ENCODE measurements around the gene VAV2.

DNA sequence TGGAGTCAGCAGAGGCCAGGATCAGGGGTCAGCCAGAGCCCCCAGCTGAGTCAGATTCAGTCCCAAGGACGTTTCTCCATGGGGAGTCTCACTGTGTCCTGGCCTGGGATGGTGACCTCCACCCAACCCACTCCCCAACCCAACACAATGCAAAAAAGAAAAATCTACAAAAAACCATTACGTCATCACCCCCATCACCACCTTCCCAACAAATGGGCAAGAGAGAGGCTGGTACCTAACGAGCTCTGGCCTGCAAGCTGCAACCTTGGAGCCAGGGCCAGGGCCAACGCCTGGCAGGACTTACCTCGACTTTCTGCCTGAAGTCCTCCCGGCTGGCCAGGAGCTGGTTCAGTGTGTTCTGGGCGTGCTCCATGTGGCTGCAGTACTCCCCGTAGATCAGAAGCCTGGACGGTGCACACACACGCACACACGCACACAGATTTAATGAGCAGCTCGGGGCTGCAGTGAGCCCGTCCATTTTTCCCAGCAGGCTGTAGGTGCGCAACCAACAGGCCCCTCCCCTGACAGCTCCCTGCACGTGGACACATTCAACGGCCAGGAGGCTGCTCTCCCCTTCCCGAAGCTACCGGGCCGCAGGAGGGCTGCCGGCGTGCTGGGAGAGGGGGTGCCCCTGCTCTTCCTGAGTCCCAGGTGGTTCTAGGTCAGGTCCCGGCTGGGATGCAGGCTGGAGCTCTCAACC, 194.6 kb downstream of the VAV2 start:
- no peak for TF ChIP-seq MAZ (CRISPR knock-in tag; conservative IDR thresholded peaks at IDR 0.05 in 1 of 2, IDR thresholded peaks at IDR 0.05 in 1 of 2)
- TF ChIP-seq, protein P1, sequence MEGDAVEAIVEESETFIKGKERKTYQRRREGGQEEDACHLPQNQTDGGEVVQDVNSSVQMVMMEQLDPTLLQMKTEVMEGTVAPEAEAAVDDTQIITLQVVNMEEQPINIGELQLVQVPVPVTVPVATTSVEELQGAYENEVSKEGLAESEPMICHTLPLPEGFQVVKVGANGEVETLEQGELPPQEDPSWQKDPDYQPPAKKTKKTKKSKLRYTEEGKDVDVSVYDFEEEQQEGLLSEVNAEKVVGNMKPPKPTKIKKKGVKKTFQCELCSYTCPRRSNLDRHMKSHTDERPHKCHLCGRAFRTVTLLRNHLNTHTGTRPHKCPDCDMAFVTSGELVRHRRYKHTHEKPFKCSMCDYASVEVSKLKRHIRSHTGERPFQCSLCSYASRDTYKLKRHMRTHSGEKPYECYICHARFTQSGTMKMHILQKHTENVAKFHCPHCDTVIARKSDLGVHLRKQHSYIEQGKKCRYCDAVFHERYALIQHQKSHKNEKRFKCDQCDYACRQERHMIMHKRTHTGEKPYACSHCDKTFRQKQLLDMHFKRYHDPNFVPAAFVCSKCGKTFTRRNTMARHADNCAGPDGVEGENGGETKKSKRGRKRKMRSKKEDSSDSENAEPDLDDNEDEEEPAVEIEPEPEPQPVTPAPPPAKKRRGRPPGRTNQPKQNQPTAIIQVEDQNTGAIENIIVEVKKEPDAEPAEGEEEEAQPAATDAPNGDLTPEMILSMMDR (IDR thresholded peaks at IDR 0.05 in 2 of 3, conservative IDR thresholded peaks at IDR 0.05 in 1 of 3; ENCODE audit: insufficient read depth in 2 of 3, low read depth in 1 of 3, low read length in 3 of 3): no peak
- no peak for TF ChIP-seq POLR2AphosphoS5 (IDR thresholded peaks at IDR 0.05; ENCODE audit: control insufficient read depth, insufficient read depth, low read depth, low read length)
- TF ChIP-seq, protein P2, sequence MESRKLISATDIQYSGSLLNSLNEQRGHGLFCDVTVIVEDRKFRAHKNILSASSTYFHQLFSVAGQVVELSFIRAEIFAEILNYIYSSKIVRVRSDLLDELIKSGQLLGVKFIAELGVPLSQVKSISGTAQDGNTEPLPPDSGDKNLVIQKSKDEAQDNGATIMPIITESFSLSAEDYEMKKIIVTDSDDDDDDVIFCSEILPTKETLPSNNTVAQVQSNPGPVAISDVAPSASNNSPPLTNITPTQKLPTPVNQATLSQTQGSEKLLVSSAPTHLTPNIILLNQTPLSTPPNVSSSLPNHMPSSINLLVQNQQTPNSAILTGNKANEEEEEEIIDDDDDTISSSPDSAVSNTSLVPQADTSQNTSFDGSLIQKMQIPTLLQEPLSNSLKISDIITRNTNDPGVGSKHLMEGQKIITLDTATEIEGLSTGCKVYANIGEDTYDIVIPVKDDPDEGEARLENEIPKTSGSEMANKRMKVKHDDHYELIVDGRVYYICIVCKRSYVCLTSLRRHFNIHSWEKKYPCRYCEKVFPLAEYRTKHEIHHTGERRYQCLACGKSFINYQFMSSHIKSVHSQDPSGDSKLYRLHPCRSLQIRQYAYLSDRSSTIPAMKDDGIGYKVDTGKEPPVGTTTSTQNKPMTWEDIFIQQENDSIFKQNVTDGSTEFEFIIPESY (CRISPR knock-in tag; IDR thresholded peaks at IDR 0.05): no peak
- TF ChIP-seq, protein P3, sequence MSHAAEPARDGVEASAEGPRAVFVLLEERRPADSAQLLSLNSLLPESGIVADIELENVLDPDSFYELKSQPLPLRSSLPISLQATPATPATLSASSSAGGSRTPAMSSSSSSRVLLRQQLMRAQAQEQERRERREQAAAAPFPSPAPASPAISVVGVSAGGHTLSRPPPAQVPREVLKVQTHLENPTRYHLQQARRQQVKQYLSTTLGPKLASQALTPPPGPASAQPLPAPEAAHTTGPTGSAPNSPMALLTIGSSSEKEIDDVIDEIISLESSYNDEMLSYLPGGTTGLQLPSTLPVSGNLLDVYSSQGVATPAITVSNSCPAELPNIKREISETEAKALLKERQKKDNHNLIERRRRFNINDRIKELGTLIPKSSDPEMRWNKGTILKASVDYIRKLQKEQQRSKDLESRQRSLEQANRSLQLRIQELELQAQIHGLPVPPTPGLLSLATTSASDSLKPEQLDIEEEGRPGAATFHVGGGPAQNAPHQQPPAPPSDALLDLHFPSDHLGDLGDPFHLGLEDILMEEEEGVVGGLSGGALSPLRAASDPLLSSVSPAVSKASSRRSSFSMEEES (CRISPR knock-in tag; IDR thresholded peaks at IDR 0.05): no peak

All from K562 (cell line).